Measurements from ENCODE around the gene PSMB5. TPM values are rescaled to one million over a fixed set of nuclear protein-coding genes. Genes with fewer than 3 reads are reported as not detected.

The PSMB5 gene
- total RNA-seq, 1 donor = 100 TPM

DNA sequence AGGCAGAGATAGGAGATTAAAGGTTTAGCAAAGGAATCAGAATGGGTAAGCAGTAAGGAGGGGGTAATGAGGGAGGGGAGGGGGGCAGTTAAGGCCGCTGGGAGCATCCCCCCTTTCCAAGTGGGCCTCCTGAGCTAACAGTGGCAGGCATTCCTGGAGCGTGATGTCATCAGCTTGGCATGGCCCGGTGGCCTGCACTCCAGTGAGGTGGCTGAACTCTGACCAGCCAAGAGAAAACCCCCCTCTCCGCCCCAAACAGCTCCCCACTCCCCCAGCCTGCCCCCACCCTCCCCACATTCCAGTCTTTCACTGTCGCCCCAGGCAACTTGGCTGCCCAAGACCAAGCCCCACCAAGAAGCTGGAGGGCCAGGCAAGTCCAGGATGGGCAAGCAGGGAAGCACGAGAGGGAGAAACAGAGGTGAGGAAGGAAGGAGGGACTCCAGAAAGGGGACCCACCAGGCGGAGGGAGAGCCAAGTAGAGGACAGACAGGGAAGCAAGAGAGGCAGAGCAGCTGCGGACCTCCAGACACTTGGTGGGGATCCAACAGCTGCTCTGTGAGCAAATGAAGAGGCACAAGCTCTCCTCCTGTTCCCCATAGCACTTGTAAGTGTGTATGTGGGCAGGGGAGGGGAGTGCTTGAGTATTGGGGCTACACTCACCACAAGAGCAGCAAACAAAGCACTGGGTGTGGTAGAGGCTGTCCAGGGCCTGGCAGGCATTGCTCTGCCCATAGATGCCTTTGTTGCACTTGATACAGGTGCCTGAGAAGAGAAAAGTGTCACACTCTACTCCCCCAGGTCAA, 56.8 kb downstream of the PSMB5 start:
- DNase-seq (ENCODE audit: low read depth in 2 of 3, low spot score in 2 of 3) = no peak

DNA sequence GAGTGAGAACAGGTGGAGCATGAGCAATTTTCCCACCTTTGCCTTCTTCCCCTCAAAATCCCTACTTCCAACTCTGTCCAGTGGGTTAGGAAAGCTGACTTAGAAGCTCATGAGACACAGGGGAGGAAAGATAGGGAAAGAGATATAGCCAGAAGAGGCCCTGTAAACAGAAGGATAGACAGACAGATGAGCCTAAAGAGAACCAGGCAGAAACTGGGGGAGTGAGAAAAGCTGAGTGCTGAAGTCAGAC, 57.3 kb downstream of the PSMB5 start:
- no peak for DNase-seq (ENCODE audit: low read depth in 2 of 3, low spot score in 2 of 3)

- DNase-seq (ENCODE audit: low read depth in 2 of 3, low spot score in 2 of 3) = no peak
Measured at GRCh38 chr14:22976620-22977433, 57.9 kb downstream of the PSMB5 start.

Other genes with a start within 250 kb of the PSMB5 start
- 1.9 TPM for gene SLC7A7, start 219.5 kb downstream of the PSMB5 start, total RNA-seq
- gene MRPL52, start 205.0 kb downstream of the PSMB5 start, total RNA-seq = 16.2 TPM
- gene MMP14, start 198.3 kb downstream of the PSMB5 start, total RNA-seq = 1.6 TPM
- gene LRP10, start 163.2 kb downstream of the PSMB5 start, total RNA-seq = 47.9 TPM
- under 0.01 TPM for gene REM2, start 151.7 kb downstream of the PSMB5 start, total RNA-seq
- gene RBM23, start 115.8 kb downstream of the PSMB5 start, total RNA-seq = 84.6 TPM
- 75.9 TPM for gene PRMT5, start 105.5 kb downstream of the PSMB5 start, total RNA-seq
- gene HAUS4, start 77.8 kb downstream of the PSMB5 start, total RNA-seq = 73.8 TPM
- 1.9 TPM for gene AJUBA, start 52.3 kb downstream of the PSMB5 start, total RNA-seq
- gene C14orf93, start 24.8 kb downstream of the PSMB5 start, total RNA-seq = 29.9 TPM
- gene PSMB11, start 7.3 kb upstream of the PSMB5 start, total RNA-seq = not detected
- 1.6 TPM for gene CDH24, start 22.6 kb upstream of the PSMB5 start, total RNA-seq
- 77.3 TPM for gene ACIN1, start 60.2 kb upstream of the PSMB5 start, total RNA-seq
- 35.0 TPM for gene C14orf119, start 60.6 kb upstream of the PSMB5 start, total RNA-seq
- not detected for gene CIROP, start 70.1 kb upstream of the PSMB5 start, total RNA-seq
- 0.81 TPM for gene CEBPE, start 84.4 kb upstream of the PSMB5 start, total RNA-seq
- 2.2 TPM for gene SLC7A8, start 148.8 kb upstream of the PSMB5 start, total RNA-seq
- gene RNF212B, start 203.0 kb upstream of the PSMB5 start, total RNA-seq = not detected

Data from hematopoietic multipotent progenitor cell (in vitro differentiated cells).